BLaER1 treated with 17β-estradiol and CSF1 and Interleukin-3, amounts not matched to agents 10 nM and 100 nM (cell line): ENCODE measurements around the gene STEAP1.

Experiments used
- H3K27ac ChIP-seq, 11 experiments: shearing (Covaris generic); formaldehyde crosslinking; 2 replicates each; pipeline ENCODE4 v1.8.1; 2022
- H3K27me3 ChIP-seq, 11 experiments: shearing (Covaris generic); formaldehyde crosslinking; 2 replicates each; pipeline ENCODE4 v1.8.1; 2022
- H3K36me3 ChIP-seq, 11 experiments: shearing (Covaris generic); formaldehyde crosslinking; 2 replicates each; pipeline ENCODE4 v1.8.1; 2022
- H3K4me1 ChIP-seq, 10 experiments: shearing (Covaris generic); formaldehyde crosslinking; 2 replicates each; pipeline ENCODE4 v1.8.1; 2022
- H3K4me2 ChIP-seq, 11 experiments: shearing (Covaris generic); formaldehyde crosslinking; 2 replicates each; pipeline ENCODE4 v1.8.1; 2022
- H3K4me3 ChIP-seq, 10 experiments: shearing (Covaris generic); formaldehyde crosslinking; 2 replicates each; pipeline ENCODE4 v1.8.1; 2022
- H3K9ac ChIP-seq, 11 experiments: shearing (Covaris generic); formaldehyde crosslinking; 2 replicates each; pipeline ENCODE4 v1.8.1; 2022
- H3K9me3 ChIP-seq, 11 experiments: shearing (Covaris generic); formaldehyde crosslinking; replicated peaks in 1 of 11; 2 replicates each; pipeline ENCODE4 v1.8.1; 2022
- H4K20me1 ChIP-seq, 11 experiments: shearing (Covaris generic); formaldehyde crosslinking; 2 replicates each; pipeline ENCODE4 v1.8.1; 2022
- Cebpa-rat ChIP-seq, 11 experiments: shearing (Covaris generic); IDR thresholded peaks; 2 replicates each; pipeline ENCODE4 v1.8.1; 2022

Gene STEAP1

DNA sequence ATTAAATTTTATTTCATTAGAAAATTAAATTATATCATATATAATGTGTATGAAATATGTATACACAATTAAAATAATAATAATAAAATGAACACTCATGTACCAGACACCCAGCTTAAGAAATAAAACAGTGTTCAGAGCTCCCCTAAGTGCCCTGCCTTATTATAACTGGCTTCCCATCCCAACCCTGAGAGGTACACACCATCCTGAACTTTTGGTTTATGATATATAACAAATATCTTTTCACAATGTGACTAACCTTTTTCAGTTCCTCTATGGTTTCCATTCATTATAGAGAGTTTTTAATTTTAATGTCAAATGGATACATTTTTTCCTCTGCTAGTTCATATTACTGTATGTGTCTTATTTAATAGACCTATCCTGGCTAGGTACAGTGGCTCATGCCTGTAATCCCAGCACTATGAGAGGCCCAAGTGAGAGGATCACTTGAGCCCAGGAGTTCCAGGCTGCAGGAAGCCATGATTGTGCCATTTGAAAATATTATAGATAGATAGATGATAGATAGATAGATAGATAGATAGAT lies 33.3 kb downstream of the STEAP1 start:
- Histone ChIP-seq H3K9me3 (peaks cover 0 to 13% (median 5%) of the 10 kb centered on the region in 11 experiments; a peak in 7 of 22 replicates), H3K9ac (no peak overlapping the region), H3K27ac (no peak overlapping the region), H3K4me1 (no peaks in the 10 kb centered on the region; a peak in 1 of 20 replicates), H3K27me3 (no peaks in the 10 kb centered on the region), H4K20me1 (no peaks in the 10 kb centered on the region), H3K4me3 (no peak overlapping the region), H3K36me3 (no peaks in the 10 kb centered on the region), H3K4me2 (no peak overlapping the region)
- no peak for TF ChIP-seq Cebpa-rat (IDR thresholded peaks at IDR 0.05)

DNA sequence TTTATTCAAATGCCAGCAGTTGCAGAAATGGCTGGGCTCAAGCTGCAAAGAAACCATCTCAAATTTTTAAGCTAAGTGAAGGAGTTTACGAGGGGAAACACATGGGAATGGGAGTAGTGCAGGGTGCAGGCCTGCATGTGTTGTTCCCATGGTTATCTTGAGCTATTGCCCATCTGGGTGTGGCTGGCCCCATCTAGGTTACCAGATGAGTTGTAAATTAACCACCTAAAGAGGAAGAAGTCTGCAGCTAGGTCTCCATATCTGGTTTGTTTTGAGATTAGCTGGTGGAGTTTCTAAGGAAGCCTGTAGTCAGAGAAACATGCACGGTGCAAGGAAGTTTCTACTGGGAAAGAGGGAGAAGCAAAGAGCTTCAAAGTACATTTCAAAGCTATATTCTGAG lies 34.0 kb downstream of the STEAP1 start:
- no peaks in the 10 kb centered on the region for H3K36me3 ChIP-seq
- no peak overlapping the region for H3K4me3 ChIP-seq
- H3K9me3 ChIP-seq = peaks cover 0 to 13% (median 5%) of the 10 kb centered on the region in 11 experiments; a peak in 7 of 22 replicates
- no peaks in the 10 kb centered on the region for H3K27me3 ChIP-seq
- H3K27ac ChIP-seq = no peak overlapping the region
- no peak overlapping the region for H3K9ac ChIP-seq
- TF ChIP-seq Cebpa-rat (IDR thresholded peaks at IDR 0.05) = no peak
- H3K4me1 ChIP-seq = no peaks in the 10 kb centered on the region; a peak in 1 of 20 replicates
- no peaks in the 10 kb centered on the region for H4K20me1 ChIP-seq
- no peak overlapping the region for H3K4me2 ChIP-seq

GRCh38 chr7:90190995-90191394 lies 36.7 kb downstream of the STEAP1 start:
- no peak for TF ChIP-seq Cebpa-rat (IDR thresholded peaks at IDR 0.05)
- H3K4me3 ChIP-seq = no peak overlapping the region
- no peaks in the 10 kb centered on the region; a peak in 1 of 20 replicates for H3K4me1 ChIP-seq
- no peaks in the 10 kb centered on the region for H3K36me3 ChIP-seq
- H3K27me3 ChIP-seq = no peaks in the 10 kb centered on the region
- no peak overlapping the region for H3K9ac ChIP-seq
- H3K9me3 ChIP-seq = peaks cover 0 to 13% (median 5%) of the 10 kb centered on the region in 11 experiments; a peak in 7 of 22 replicates
- no peak overlapping the region for H3K4me2 ChIP-seq
- H4K20me1 ChIP-seq = no peaks in the 10 kb centered on the region
- H3K27ac ChIP-seq = no peak overlapping the region

DNA sequence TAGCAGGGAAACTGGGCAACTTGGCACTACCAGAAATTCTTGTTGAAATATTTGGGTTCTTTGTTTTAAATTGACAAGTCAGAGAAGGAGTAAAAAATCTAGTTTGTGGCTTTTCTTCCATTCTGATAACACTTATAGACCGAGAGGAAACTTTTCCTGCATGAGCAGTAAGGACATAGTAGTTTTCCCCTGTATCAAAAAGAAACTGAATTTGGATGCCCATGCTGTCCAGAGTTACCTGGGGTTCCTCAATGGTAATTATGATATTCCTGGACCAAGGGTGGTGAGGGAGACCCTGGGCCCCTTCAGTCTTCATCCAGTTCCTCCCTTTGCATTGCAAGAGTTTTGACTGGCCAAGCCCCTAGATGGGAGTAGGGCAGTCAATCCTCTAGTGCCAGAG lies 37.4 kb downstream of the STEAP1 start:
- TF ChIP-seq Cebpa-rat (IDR thresholded peaks at IDR 0.05) = no peak
- Histone ChIP-seq H3K27me3 (no peaks in the 10 kb centered on the region), H3K4me1 (no peaks in the 10 kb centered on the region; a peak in 1 of 20 replicates), H3K9me3 (peaks cover 0 to 13% (median 4%) of the 10 kb centered on the region in 11 experiments; a peak in 7 of 22 replicates), H4K20me1 (no peaks in the 10 kb centered on the region), H3K9ac (no peak overlapping the region), H3K4me3 (no peak overlapping the region), H3K27ac (no peak overlapping the region), H3K36me3 (no peaks in the 10 kb centered on the region), H3K4me2 (no peak overlapping the region)

DNA sequence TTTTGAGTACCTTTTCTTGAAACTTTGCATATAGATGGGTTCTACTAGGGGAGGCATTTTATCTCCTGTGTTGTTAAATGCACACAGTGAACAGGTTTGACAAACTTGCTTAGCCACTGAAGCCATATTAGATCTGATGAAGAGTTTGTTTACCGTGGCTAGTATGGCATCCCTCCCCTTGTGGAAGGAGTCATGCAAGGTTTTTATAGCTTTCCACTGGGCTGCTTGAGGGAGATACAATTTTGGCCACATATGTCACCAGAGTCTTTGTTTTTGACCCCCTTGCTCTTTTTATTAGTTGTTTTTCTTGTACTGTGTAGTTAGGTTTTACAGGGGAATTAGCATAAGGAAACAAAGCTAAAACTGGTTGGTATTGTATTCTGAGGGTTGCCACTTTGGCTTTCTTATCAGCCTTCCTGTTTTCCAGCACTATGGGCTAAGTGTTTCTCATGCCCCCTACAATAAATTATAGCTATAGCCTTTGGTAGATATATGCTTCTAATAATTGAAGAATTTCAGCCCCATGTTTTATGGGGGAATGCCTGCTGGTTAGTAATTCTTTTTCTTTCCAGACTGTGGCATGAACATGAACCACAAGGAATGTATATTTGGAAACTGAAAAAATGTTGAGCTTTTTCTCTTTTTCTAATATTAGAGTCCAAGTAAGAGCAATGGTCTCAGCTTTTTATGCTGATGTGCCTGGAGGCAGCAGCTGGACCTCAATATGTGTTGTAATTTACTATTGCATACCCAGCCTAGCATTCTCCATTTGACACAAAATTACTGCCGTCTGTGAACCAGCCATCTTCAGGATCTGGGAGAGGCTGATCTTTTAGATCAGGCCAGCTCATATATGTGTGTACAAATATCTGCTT lies 38.8 kb downstream of the STEAP1 start:
- Histone ChIP-seq H3K4me3 (no peak overlapping the region), H3K36me3 (no peaks in the 10 kb centered on the region), H4K20me1 (no peaks in the 10 kb centered on the region), H3K4me2 (no peak overlapping the region), H3K9me3 (peaks cover 0 to 13% (median 4%) of the 10 kb centered on the region in 11 experiments; a peak in 7 of 22 replicates), H3K27ac (no peak overlapping the region), H3K27me3 (no peaks in the 10 kb centered on the region), H3K9ac (no peak overlapping the region), H3K4me1 (no peaks in the 10 kb centered on the region; a peak in 1 of 20 replicates)
- TF ChIP-seq Cebpa-rat (IDR thresholded peaks at IDR 0.05) = no peak

DNA sequence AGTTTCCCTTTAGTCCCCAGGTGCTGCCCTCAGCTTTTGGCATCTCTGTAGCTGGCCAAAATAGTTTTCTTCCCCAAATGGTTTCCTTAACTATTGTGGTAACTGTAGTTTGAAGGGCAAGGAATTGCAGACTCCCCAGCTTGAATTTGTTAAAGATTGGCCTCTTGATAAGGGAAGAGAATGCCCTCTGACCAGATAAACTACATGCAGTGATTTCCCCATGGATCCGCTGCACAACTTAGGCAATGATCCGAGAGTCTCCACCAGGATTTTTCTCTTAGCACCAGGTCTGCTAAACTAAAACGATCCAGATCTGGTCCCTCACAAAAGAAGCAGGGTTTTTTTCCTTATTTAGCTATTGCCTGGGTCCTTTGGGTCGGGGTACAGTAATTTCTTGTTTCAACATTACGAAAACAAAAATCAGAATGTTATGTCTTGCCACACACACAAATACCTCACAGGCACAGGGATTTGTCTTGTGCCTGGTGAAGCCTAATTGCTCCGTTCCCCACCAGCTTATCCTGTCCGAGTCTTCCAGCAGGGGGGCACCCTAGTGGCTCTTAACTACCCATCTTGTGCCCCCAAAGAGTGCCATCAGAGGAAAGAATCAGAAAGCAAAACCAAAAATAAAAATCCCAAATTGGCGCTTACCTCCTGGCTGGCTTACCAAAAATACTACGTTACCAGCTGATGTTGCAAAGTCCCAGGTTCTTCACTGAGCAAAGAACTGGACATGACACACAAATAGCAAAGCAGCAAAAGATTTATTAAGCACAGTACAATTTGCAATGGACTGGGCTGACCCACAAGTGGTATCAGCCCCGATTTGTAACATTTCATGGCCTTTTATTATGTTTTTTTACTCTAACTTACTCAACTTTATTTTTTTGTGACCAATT lies 40.9 kb downstream of the STEAP1 start:
- Histone ChIP-seq H3K27me3 (no peaks in the 10 kb centered on the region), H3K4me2 (no peak overlapping the region), H3K4me1 (no peaks in the 10 kb centered on the region), H3K36me3 (no peaks in the 10 kb centered on the region), H3K9me3 (peaks cover 0 to 13% (median 2%) of the 10 kb centered on the region in 11 experiments; a peak in 7 of 22 replicates), H4K20me1 (no peaks in the 10 kb centered on the region), H3K27ac (no peak overlapping the region), H3K4me3 (no peak overlapping the region), H3K9ac (no peak overlapping the region)
- no peak for TF ChIP-seq Cebpa-rat (IDR thresholded peaks at IDR 0.05)

- no peak overlapping the region for H3K4me2 ChIP-seq
- H3K4me3 ChIP-seq = no peak overlapping the region
- no peak overlapping the region for H3K9ac ChIP-seq
- H3K27ac ChIP-seq = no peak overlapping the region
- no peaks in the 10 kb centered on the region for H3K4me1 ChIP-seq
- no peaks in the 10 kb centered on the region for H3K27me3 ChIP-seq
- no peaks in the 10 kb centered on the region for H3K36me3 ChIP-seq
- peak in 1 of 11 experiments; percentile 48; a peak in 2 of 22 replicates for TF ChIP-seq Cebpa-rat (IDR thresholded peaks at IDR 0.05)
- no peaks in the 10 kb centered on the region for H4K20me1 ChIP-seq
- no peaks in the 10 kb centered on the region for H3K9me3 ChIP-seq
These were observed 47.4 kb downstream of the STEAP1 start for GRCh38 chr7:90201500-90202195.

GRCh38 chr7:90207956-90208355 lies 53.7 kb downstream of the STEAP1 start:
- Histone ChIP-seq H3K36me3 (no peaks in the 10 kb centered on the region), H3K27me3 (no peaks in the 10 kb centered on the region), H3K4me2 (no peak overlapping the region), H4K20me1 (no peaks in the 10 kb centered on the region), H3K4me3 (no peak overlapping the region), H3K4me1 (no peaks in the 10 kb centered on the region), H3K9ac (no peak overlapping the region), H3K9me3 (peaks cover 15 to 22% (median 17%) of the 10 kb centered on the region in 11 experiments), H3K27ac (no peak overlapping the region)
- TF ChIP-seq Cebpa-rat (IDR thresholded peaks at IDR 0.05) = no peak
